CD4-positive, alpha-beta T cell treated with Interferon alpha-2 for 1 hour (primary cell): ENCODE data around the gene SYNDIG1L.

ENCODE experiments used
- DNase-seq, 2 donors: peaks; one replicate each; pipeline ENCODE4 v3.0.0-alpha.2; 2020 to 2022

The SYNDIG1L gene

GRCh38 chr14:74356892-74357575, 69.0 kb downstream of the SYNDIG1L start:
- DNase-seq: no peak
